ENCODE data around the gene KLHDC4. TPM values are rescaled to one million over a fixed set of nuclear protein-coding genes. Genes with fewer than 3 reads are reported as not detected.

KLHDC4 gene
- total RNA-seq, 2 donors from 2014 or later = 71.0 to 188 TPM

GRCh38 chr16:87710887-87711286 lies 54.9 kb downstream of the KLHDC4 start:
- H3K4me3 Mint-ChIP-seq = no peak overlapping the region
- H3K9me3 Mint-ChIP-seq = no peaks in the 10 kb centered on the region
- DNase-seq (ENCODE audit: low spot score) (no peak), ATAC-seq (no peak)
- H3K27ac Mint-ChIP-seq = no peak overlapping the region
- H3K4me1 Mint-ChIP-seq (ENCODE audit: low read depth in 2 of 2) = peaks cover 20 to 35% of the 10 kb centered on the region in 2 donors
- peaks cover 12% of the 10 kb centered on the region for H3K36me3 Mint-ChIP-seq
- no peaks in the 10 kb centered on the region for H3K27me3 Mint-ChIP-seq

- H3K27ac Mint-ChIP-seq = no peak overlapping the region
- H3K4me3 Mint-ChIP-seq = no peak overlapping the region
- no peak for ATAC-seq
- H3K9me3 Mint-ChIP-seq = no peaks in the 10 kb centered on the region
- peaks cover 9 to 24% of the 10 kb centered on the region in 2 donors for H3K4me1 Mint-ChIP-seq (ENCODE audit: low read depth in 2 of 2)
- H3K36me3 Mint-ChIP-seq = peaks cover 6% of the 10 kb centered on the region
- no peak for DNase-seq (ENCODE audit: low spot score)
- no peaks in the 10 kb centered on the region for H3K27me3 Mint-ChIP-seq
Measured at GRCh38 chr16:87709677-87710076, 56.1 kb downstream of the KLHDC4 start.

GRCh38 chr16:87708881-87709638 lies 56.7 kb downstream of the KLHDC4 start:
- no peak for DNase-seq (ENCODE audit: low spot score)
- Mint-ChIP-seq H3K27me3 (no peaks in the 10 kb centered on the region), H3K27ac (no peak overlapping the region), H3K4me3 (no peak overlapping the region), H3K36me3 (peaks cover 6% of the 10 kb centered on the region), H3K9me3 (no peaks in the 10 kb centered on the region), H3K4me1 (ENCODE audit: low read depth in 2 of 2) (peaks cover 4 to 19% of the 10 kb centered on the region in 2 donors)
- no peak for ATAC-seq

- H3K4me1 Mint-ChIP-seq (ENCODE audit: low read depth in 2 of 2) = peaks cover 7 to 16% of the 10 kb centered on the region in 2 donors
- no peaks in the 10 kb centered on the region for H3K9me3 Mint-ChIP-seq
- peaks cover 6% of the 10 kb centered on the region for H3K36me3 Mint-ChIP-seq
- no peak overlapping the region for H3K4me3 Mint-ChIP-seq
- H3K27me3 Mint-ChIP-seq = no peaks in the 10 kb centered on the region
- H3K27ac Mint-ChIP-seq = no peak overlapping the region
- no peak for ATAC-seq
- DNase-seq (ENCODE audit: low spot score) = no peak
Measured at GRCh38 chr16:87707714-87708580, 57.8 kb downstream of the KLHDC4 start.

- no peak overlapping the region for H3K27ac Mint-ChIP-seq
- DNase-seq (ENCODE audit: low spot score) = no peak
- no peaks in the 10 kb centered on the region for H3K27me3 Mint-ChIP-seq
- H3K4me1 Mint-ChIP-seq (ENCODE audit: low read depth in 2 of 2) = peaks cover 12 to 19% of the 10 kb centered on the region in 2 donors
- no peaks in the 10 kb centered on the region for H3K9me3 Mint-ChIP-seq
- peaks cover 6% of the 10 kb centered on the region for H3K36me3 Mint-ChIP-seq
- no peak for ATAC-seq
- no peak overlapping the region for H3K4me3 Mint-ChIP-seq
Measured at GRCh38 chr16:87707097-87707496, 58.7 kb downstream of the KLHDC4 start.

- ATAC-seq (no peak), DNase-seq (ENCODE audit: low spot score) (no peak)
- Mint-ChIP-seq H3K4me3 (no peak overlapping the region), H3K9me3 (no peaks in the 10 kb centered on the region), H3K27me3 (no peaks in the 10 kb centered on the region), H3K4me1 (ENCODE audit: low read depth in 2 of 2) (peaks cover 16 to 24% of the 10 kb centered on the region in 2 donors), H3K27ac (no peak overlapping the region), H3K36me3 (peaks cover 6% of the 10 kb centered on the region)
Measured at GRCh38 chr16:87706278-87707000, 59.3 kb downstream of the KLHDC4 start.

GRCh38 chr16:87705771-87706277 lies 60.0 kb downstream of the KLHDC4 start:
- Mint-ChIP-seq H3K27ac (no peak overlapping the region), H3K27me3 (no peaks in the 10 kb centered on the region), H3K4me1 (ENCODE audit: low read depth in 2 of 2) (peaks cover 16 to 24% of the 10 kb centered on the region in 2 donors), H3K4me3 (no peak overlapping the region), H3K36me3 (peaks cover 6% of the 10 kb centered on the region), H3K9me3 (no peaks in the 10 kb centered on the region)
- no peak for DNase-seq (ENCODE audit: low spot score)
- ATAC-seq = no peak

- Mint-ChIP-seq H3K36me3 (peaks cover 6% of the 10 kb centered on the region), H3K9me3 (no peaks in the 10 kb centered on the region), H3K27ac (no peak overlapping the region), H3K4me3 (no peak overlapping the region), H3K4me1 (ENCODE audit: low read depth in 2 of 2) (peaks cover 16 to 28% of the 10 kb centered on the region in 2 donors), H3K27me3 (no peaks in the 10 kb centered on the region)
- DNase-seq (ENCODE audit: low spot score) (no peak), ATAC-seq (no peak)
Measured at GRCh38 chr16:87704754-87705353, 60.9 kb downstream of the KLHDC4 start.

GRCh38 chr16:87703835-87704375 lies 61.9 kb downstream of the KLHDC4 start:
- Mint-ChIP-seq H3K9me3 (no peaks in the 10 kb centered on the region), H3K27me3 (no peaks in the 10 kb centered on the region), H3K4me1 (ENCODE audit: low read depth in 2 of 2) (peaks cover 20 to 28% of the 10 kb centered on the region in 2 donors), H3K27ac (peak overlapping the region; percentile 43 to 76), H3K4me3 (peak overlapping the region; percentile 44), H3K36me3 (peaks cover 6% of the 10 kb centered on the region)
- ATAC-seq (no peak), DNase-seq (ENCODE audit: low spot score) (no peak)

- H3K9me3 Mint-ChIP-seq = no peaks in the 10 kb centered on the region
- H3K27ac Mint-ChIP-seq = peak overlapping the region; percentile 43 to 76
- peaks cover 25 to 26% of the 10 kb centered on the region in 2 donors for H3K4me1 Mint-ChIP-seq (ENCODE audit: low read depth in 2 of 2)
- ATAC-seq (no peak), DNase-seq (ENCODE audit: low spot score) (no peak)
- H3K27me3 Mint-ChIP-seq = no peaks in the 10 kb centered on the region
- peaks cover 1% of the 10 kb centered on the region for H3K36me3 Mint-ChIP-seq
- H3K4me3 Mint-ChIP-seq = peak overlapping the region; percentile 61
Measured at GRCh38 chr16:87703071-87703470, 62.7 kb downstream of the KLHDC4 start.

- DNase-seq (ENCODE audit: low spot score) (peak; percentile 73), ATAC-seq (peak; percentile 68 to 80)
- H3K4me1 Mint-ChIP-seq (ENCODE audit: low read depth in 2 of 2) = peaks cover 27% of the 10 kb centered on the region in 2 donors
- peak overlapping the region; percentile 61 for H3K4me3 Mint-ChIP-seq
- no peaks in the 10 kb centered on the region for H3K36me3 Mint-ChIP-seq
- H3K9me3 Mint-ChIP-seq = no peaks in the 10 kb centered on the region
- no peaks in the 10 kb centered on the region for H3K27me3 Mint-ChIP-seq
- peak overlapping the region; percentile 43 to 76 for H3K27ac Mint-ChIP-seq
Measured at GRCh38 chr16:87702325-87702811, 63.4 kb downstream of the KLHDC4 start.

GRCh38 chr16:87701505-87701921 lies 64.3 kb downstream of the KLHDC4 start:
- H3K4me1 Mint-ChIP-seq (ENCODE audit: low read depth in 2 of 2) = peaks cover 27% of the 10 kb centered on the region in 2 donors
- peak overlapping the region in 1 of 2 donors; percentile 76 for H3K27ac Mint-ChIP-seq

GRCh38 chr16:87701078-87701460 lies 64.7 kb downstream of the KLHDC4 start:
- ATAC-seq (no peak), DNase-seq (ENCODE audit: low spot score) (no peak)
- no peak overlapping the region for H3K4me3 Mint-ChIP-seq
- H3K27me3 Mint-ChIP-seq = no peaks in the 10 kb centered on the region
- no peak overlapping the region for H3K27ac Mint-ChIP-seq
- H3K9me3 Mint-ChIP-seq = no peaks in the 10 kb centered on the region
- peaks cover 27 to 29% of the 10 kb centered on the region in 2 donors for H3K4me1 Mint-ChIP-seq (ENCODE audit: low read depth in 2 of 2)
- H3K36me3 Mint-ChIP-seq = no peaks in the 10 kb centered on the region

More at GRCh38 chr16:87701505-87701921, 64.3 kb downstream of the KLHDC4 start:
- Mint-ChIP-seq H3K27me3 (no peaks in the 10 kb centered on the region), H3K9me3 (no peaks in the 10 kb centered on the region), H3K36me3 (no peaks in the 10 kb centered on the region), H3K4me3 (no peak overlapping the region)
- no peak for DNase-seq (ENCODE audit: low spot score)
- no peak for ATAC-seq
